NT2/D1 (cell line): ENCODE measurements around the gene PDIA6.

Experiments used
- SUZ12 ChIP-seq: IDR thresholded peaks from 2 replicates; pipeline ENCODE4 v1.6.1; 2011; ENCODE audit not compliant: insufficient read length, insufficient read depth; ENCODE audit errors: extremely low read depth
- YY1 ChIP-seq: IDR thresholded peaks from 2 replicates; pipeline ENCODE4 v1.6.1; 2011; ENCODE audit not compliant: insufficient read length, insufficient read depth
- ZNF274 ChIP-seq: IDR thresholded peaks from 2 replicates; pipeline ENCODE4 v1.6.1; 2011; ENCODE audit warnings: mild to moderate bottlenecking, low read depth, low read length

GRCh38 chr2:10796703-10797102 is 15.9 kb downstream of the PDIA6 start:
- no peak for TF ChIP-seq SUZ12
- no peak for TF ChIP-seq YY1
- no peak for TF ChIP-seq ZNF274
